ENCODE results near the gene RPIA.
"Not testable (repeated sequence)": the region's sequence is repeated elsewhere in the genome, so short reads cannot be mapped to it uniquely, and the experiment has no call there.

RPIA gene

DNA sequence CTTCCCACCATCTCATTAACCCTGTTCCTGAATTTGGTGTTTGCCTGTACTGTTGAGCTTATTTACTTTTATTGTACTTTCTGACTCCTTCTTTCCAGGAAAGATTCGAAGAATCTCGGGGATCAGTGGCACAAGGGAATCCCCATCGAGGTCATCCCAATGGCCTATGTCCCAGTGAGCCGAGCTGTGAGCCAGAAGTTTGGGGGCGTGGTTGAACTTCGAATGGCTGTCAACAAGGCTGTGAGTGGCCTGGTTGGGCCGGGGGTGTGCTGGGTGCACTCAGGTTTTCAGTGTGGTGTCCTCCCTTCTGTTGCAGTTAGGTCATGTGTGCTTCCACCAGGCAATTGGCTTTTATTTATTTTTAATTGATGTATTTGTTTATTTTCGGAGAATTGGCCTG lies 45.0 kb downstream of the RPIA start:
- no peak for DNase-seq

GRCh38 chr2:88737385-88737784 lies 45.9 kb downstream of the RPIA start:
- DNase-seq: peak; percentile 67

GRCh38 chr2:88738271-88738670 lies 46.8 kb downstream of the RPIA start:
- DNase-seq: no peak

GRCh38 chr2:88739985-88740600 lies 48.6 kb downstream of the RPIA start:
- DNase-seq: peak; percentile 86

- DNase-seq: no peak
These were observed 55.5 kb downstream of the RPIA start for GRCh38 chr2:88746929-88747490.

DNA sequence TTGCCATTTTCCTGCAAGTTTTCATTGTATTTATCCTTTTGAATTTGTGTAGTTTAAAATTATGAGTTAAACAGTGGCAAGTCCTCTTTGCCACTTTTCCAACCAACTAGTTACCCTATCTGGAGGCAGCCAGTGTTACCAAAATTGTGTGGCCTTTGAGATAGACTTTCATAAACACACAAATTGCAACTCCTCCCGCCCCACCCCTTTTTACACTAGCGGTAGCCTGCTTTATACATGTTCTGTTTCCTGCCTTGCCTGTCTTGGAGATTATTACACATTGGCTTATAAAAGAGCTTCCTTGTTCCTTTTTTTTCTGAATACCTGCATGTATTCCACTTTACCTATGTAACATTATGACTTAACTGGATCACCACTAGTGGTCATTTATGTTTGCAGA lies 56.5 kb downstream of the RPIA start:
- DNase-seq: peak; percentile 70

- DNase-seq: no peak
These were observed 60.3 kb downstream of the RPIA start for GRCh38 chr2:88751768-88752167.

DNA sequence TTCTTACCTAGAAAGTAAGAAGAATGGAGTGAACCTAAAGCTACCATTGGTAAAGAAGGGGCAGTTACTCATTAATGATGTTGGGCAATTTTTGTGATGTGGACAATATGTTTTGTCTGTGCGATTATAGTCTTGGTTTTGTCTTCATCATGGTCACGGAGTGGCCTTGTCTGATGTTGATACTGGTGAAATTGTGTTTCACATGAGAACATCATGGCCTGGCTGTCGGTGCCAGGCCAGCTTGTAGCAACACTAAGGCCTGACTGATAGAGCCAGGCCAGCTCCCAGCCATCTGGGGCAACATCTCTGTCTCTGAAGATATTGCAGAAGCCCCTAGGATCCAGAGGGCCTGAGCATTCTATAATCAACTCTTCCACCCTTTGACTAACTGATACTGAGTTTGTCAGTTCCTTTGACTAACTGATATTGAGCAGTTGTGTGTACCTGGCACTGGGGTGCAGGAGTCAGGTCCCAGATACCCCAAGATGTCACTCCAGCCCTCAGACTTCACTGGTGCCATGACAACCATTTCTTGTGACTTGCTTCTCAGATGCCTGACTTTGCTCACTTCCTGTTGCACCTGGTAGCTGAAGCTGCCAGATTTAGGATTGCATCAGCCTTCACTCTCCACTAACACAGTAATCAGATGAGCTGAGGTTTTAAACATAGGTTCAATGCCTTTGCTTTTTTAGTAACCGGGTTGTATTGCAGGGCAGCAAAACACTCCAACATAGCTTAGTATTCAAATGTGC lies 62.5 kb downstream of the RPIA start:
- peak; percentile 29 for DNase-seq

GRCh38 chr2:88754585-88755320 lies 63.3 kb downstream of the RPIA start:
- peak; percentile 44 for DNase-seq

- DNase-seq: no peak
These were observed 64.4 kb downstream of the RPIA start for GRCh38 chr2:88755836-88756235.

DNA sequence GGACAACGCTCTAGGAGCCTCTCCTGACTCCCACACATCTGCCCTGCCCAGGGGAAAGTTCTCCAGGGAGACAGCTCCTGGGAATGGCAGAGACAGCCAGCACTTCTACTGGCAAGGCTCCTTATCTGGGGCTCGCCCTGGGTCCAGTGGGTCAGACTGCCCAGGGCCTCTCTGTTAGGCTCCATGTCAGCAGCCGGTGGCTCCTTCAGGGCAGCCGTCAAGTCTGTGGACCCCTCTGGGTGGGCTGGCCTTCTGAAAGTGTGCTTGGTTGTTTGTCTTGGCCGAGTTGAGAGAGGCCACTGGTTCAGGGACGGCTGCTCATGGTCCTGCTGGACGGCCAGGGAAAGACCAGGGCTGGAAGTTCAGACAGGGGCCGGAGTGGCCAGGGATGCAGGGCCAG lies 65.6 kb downstream of the RPIA start:
- DNase-seq: no peak

- not testable (repeated sequence) for DNase-seq
These were observed 67.2 kb downstream of the RPIA start for GRCh38 chr2:88758702-88759101.

DNA sequence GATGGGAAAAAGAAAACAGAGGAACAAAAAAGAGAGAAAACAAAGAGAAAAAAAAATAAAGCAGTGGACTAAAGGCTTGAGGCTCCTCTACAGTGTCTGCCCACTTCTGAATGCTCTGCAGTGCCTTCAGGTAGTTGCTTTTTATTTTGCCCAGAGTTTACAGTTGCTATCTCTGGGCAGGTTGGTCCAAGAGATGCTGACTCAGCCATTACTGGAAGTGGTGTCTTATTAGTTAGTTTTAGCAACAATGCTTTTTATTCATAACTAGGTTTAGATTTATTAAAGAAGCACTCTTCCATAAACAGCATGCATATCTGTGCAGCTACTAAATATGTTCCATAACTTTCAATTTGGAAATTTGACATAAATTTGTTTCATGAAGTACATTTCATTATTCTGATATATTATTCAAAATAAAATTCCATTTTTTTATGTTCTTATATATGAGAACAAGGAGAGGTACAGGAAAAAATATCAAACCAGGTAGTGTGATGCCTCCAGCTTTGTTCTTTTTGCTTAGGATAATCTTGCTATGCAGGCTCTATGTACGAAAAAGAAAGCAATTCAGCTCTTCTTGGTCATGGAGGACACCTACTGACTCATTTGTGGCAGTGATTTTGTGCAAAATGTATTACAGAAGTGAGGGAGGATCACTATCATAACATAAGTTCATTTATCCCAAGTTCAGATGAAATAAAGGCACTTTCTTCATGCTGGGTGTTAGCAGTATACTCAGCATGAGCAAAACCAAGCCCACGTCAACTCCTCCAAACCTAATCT lies 69.5 kb downstream of the RPIA start:
- DNase-seq: no peak

DNA sequence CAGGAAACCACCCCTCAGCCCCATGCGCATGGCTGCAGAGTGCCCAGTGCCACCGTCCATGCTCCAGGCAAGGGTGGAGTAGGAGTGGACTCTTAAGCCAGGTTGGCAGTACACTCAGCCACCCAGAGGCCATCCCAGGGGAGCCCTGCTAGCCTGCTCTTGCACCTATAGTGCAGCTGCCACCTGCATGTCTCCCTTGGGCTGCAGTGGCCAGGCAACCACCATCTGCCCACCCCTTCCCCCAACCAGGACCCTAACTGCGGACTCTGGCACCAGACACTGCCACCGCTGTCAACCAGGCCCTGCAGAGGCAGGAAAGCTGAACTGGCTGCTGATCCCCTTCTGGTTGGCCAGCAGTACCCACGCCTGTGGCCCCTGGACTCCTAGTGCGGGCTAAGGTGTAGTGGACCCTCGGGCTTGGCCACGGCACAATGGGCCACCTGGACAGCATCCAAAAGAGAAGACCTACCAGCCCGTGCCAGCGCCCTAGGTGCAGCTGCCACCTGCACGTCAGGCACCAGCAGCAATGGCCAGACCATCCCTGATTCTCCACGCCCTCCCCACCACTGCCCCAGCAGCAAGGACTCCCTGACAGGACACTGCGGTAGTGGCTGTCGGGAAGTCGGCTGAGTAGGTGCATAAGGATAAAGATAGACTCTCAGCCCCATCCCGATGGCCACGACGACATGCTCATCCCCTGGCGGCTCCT lies 72.8 kb downstream of the RPIA start:
- no peak for DNase-seq

- no peak for DNase-seq
These were observed 73.3 kb downstream of the RPIA start for GRCh38 chr2:88764850-88765153.

DNA sequence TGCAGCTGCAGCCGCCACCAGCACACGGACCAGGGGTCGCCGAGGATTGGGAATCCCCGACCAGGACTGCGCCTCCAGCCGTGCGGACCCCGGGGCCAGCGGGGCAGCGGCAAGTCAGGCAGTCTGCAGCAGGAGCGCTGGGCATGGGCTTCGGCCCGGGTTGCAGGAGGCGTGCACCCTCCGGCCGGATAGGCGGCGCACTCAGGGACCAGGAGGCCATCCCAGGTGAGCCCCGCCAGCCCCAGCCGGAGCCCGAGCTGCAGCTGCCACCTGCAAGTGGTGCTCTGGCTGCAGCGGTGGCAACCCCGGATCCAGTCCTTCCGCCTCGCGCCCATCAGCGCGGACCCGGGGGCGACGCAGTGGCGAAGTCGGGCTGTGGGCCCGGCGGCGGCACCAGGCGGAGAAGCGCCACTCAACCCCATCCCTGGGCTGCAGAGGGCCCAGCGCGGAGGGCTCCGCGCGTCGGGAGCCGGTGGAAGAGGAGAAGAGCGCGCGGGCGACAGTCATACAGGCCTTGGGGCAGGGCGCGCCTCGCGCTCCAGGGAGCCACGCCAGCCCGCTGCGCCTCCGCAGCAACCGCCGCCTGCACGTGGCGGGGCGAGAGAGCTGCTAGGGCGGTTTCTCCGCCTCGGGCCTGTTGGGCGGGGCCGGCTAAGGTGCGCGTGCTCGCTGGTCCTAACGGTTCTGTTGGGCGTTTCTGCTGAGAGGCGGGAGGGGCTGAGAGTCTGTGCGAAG lies 73.8 kb downstream of the RPIA start:
- peak; percentile 88 for DNase-seq

- DNase-seq: not testable (repeated sequence)
These were observed 74.5 kb downstream of the RPIA start for GRCh38 chr2:88765889-88766481.

GRCh38 chr2:88770016-88770415 lies 78.5 kb downstream of the RPIA start:
- DNase-seq: peak; percentile 61

DNA sequence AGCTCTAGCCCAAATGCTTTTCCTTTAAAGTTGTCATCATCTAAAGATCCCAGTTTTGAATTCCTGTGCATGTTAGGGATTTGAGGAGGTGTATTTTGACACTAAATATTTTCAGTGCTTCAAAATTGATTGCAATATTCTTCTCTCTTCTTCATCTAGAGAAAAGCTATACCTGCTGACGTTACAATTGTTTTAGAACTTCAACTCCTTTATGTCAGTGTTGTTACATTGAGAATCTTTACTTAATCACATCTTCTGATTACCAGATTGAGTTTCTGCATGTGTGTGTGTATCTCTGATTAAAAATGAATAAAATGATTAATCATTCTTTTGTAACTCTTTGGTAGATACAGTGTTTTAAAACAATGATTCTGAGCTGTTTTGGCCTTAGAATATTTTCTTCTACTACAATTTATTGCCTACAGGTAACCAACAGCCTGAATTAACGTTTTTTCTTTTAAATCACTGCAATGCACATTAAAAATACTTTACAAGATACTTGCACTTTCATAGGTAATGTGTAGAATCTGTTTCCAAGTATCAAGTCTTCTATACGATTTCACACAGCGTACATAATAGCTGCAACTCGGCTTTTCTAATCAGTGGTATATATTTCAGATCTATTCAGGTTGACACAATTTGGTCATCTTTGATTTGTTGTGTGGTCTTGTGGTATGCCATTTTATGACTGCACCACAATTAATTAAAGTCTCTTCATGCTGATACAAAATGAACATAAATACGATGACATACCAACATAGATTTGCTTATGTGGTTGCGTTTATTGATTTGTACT lies 82.0 kb downstream of the RPIA start:
- DNase-seq: not testable (repeated sequence)

- DNase-seq: not testable (repeated sequence)
These were observed 97.7 kb downstream of the RPIA start for GRCh38 chr2:88789213-88789612.
